Caco-2 (cell line): Measurements from ENCODE around the gene EIF4E3. TPM values are rescaled to one million over a fixed set of nuclear protein-coding genes. Genes with fewer than 3 reads are reported as not detected.

Experiments
- BruUV-seq: library from RNA; stranded (reverse); fragments of 400-500 nt; replicated peaks from 2 replicates; lab custom pipeline; 2021; lab: Mats Ljungman, UMichigan
- CTCF ChIA-PET: fragments of 300-600 bp; sonication (Branson Sonifier 250); formaldehyde crosslinking; loops from one replicate; lab custom pipeline; 2022; ENCODE audit warnings: antibody characterized with exemption; lab: Charles Lee
- POLR2A ChIA-PET: fragments of 300-600 bp; sonication (Branson Sonifier 250); formaldehyde crosslinking; loops from one replicate; lab custom pipeline; 2022; ENCODE audit warnings: antibody characterized with exemption; lab: Charles Lee
- DNase-seq, 2 experiments: peaks; one replicate each; pipeline versions ENCODE4 v3.0.0 to v3.0.0-alpha.2; 2020 to 2022
- H3K27me3 ChIP-seq: replicated peaks from 2 replicates; pipeline ENCODE4 v1.6.0; 2011; ENCODE audit warnings: low read length; ENCODE audit not compliant: control insufficient read depth, insufficient read depth
- H3K36me3 ChIP-seq: 2 replicates; pipeline ENCODE4 v1.5.1; 2011; ENCODE audit warnings: low read length; ENCODE audit not compliant: control insufficient read depth, insufficient read depth
- H3K4me1 ChIP-seq: fragments of 250-450 bp; sonication (Bioruptor Pico); 2 replicates; pipeline ENCODE4 v1.5.1; 2020; ENCODE audit warnings: mild to moderate bottlenecking
- H3K4me3 ChIP-seq: 2 replicates; pipeline ENCODE4 v1.5.1; 2011; ENCODE audit warnings: low read depth, mild to moderate bottlenecking, control low read depth, low read length
- H3K9me3 ChIP-seq: fragments of 250-450 bp; sonication (Bioruptor Pico); 2 replicates; pipeline ENCODE4 v1.5.1; 2020; ENCODE audit warnings: mild to moderate bottlenecking, moderate library complexity
- H3K27ac Mint-ChIP-seq: one replicate; pipeline ENCODE4 v1.8.0; 2022; ENCODE audit warnings: mixed read lengths; ENCODE audit not compliant: unreplicated experiment
- H3K27me3 Mint-ChIP-seq: one replicate; pipeline ENCODE4 v1.8.0; 2022; ENCODE audit warnings: mixed read lengths; ENCODE audit not compliant: insufficient read depth, unreplicated experiment
- H3K36me3 Mint-ChIP-seq: one replicate; pipeline ENCODE4 v1.8.0; 2022; ENCODE audit warnings: mild to moderate bottlenecking, mixed read lengths; ENCODE audit not compliant: insufficient read depth, unreplicated experiment
- H3K4me1 Mint-ChIP-seq: one replicate; pipeline ENCODE4 v1.8.0; 2022; ENCODE audit warnings: low read depth, mixed read lengths; ENCODE audit not compliant: unreplicated experiment
- H3K4me3 Mint-ChIP-seq: one replicate; pipeline ENCODE4 v1.8.0; 2022; ENCODE audit warnings: mild to moderate bottlenecking, moderate library complexity, mixed read lengths; ENCODE audit not compliant: unreplicated experiment
- H3K9me3 Mint-ChIP-seq: one replicate; pipeline ENCODE4 v1.8.0; 2022; ENCODE audit warnings: mixed read lengths; ENCODE audit not compliant: unreplicated experiment
- intact Hi-C: fragments of 100-400 bp; cut with micrococcal nuclease; formaldehyde crosslinking; loops from one replicate; pipeline ENCODE4 v1.10.0; 2022; ENCODE audit not compliant: unreplicated experiment
- total RNA-seq: library from RNA; stranded (reverse); gene quantifications from 2 replicates; pipeline ENCODE4 v1.2.3, GENCODE V29; 2022
- TF ChIP-seq, protein P1 (sequence below), 2 experiments: fragments of 200-600 bp in 1 of 2; IDR thresholded peaks; 1 replicate in 1 of 2; 2 replicates in 1 of 2; pipeline versions ENCODE4 v1.5.1 to v1.8.0; 2011 to 2022; ENCODE audit warnings: antibody characterized with exemption in 1 of 2, control low read depth in 1 of 2, inconsistent platforms in 1 of 2, low read depth in 1 of 2, low read length in 1 of 2, mild to moderate bottlenecking in 1 of 2, moderate library complexity in 1 of 2; ENCODE audit not compliant: insufficient read depth in 1 of 2, severe bottlenecking in 1 of 2, unreplicated experiment in 1 of 2

EIF4E3 gene
- total RNA-seq, 1 experiment from 2014 or later, result 1.7 TPM

DNA sequence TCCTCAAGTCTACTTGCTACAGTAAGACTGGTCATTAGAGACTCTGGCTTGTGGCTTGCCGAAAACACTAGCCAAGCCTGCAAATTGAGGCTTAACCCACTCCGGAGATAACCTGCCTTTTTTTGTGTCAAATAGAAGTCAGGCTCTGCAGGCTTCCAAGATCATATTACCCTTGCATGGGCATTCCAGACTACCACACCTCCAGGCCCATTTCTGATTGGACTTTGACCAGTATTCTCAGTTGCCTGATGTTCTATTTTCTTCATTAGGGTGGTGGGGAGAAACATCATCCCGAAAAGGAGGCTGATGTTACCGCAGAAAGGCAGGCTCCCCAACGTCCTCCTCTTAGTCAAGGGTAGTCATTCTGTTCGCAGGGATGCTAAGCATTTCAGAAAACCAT lies 73.6 kb downstream of the EIF4E3 start:
- H3K4me1 Mint-ChIP-seq, result peaks cover 16% of the 10 kb centered on the region
- H3K4me3 Mint-ChIP-seq, result no peak overlapping the region
- Histone ChIP-seq H3K36me3 (no peaks in the 10 kb centered on the region), H3K27me3 (no peaks in the 10 kb centered on the region), H3K4me1 (peaks cover 20% of the 10 kb centered on the region), H3K4me3 (no peak overlapping the region), H3K9me3 (no peaks in the 10 kb centered on the region)
- peak in 1 of 2 experiments; percentile 8 for DNase-seq
- intact Hi-C loops, result loop anchor here (1.0 to 5.0 kb wide), 8 partner anchors 49 to 1587 kb away; no protein-coding TSS in a partner anchor
- CTCF ChIA-PET, result interaction anchor here (0.6 to 1.8 kb wide), 3 partner anchors 49 to 235 kb away, joined by 3 to 8 read pairs (median 6); no protein-coding TSS in a partner anchor
- POLR2A ChIA-PET, result no interaction called here
- no peaks in the 10 kb centered on the region for H3K9me3 Mint-ChIP-seq
- BruUV-seq, result no TSS peak
- no peak overlapping the region for H3K27ac Mint-ChIP-seq
- H3K27me3 Mint-ChIP-seq, result peaks cover 2% of the 10 kb centered on the region
- H3K36me3 Mint-ChIP-seq, result no peaks in the 10 kb centered on the region
- TF ChIP-seq, protein P1, sequence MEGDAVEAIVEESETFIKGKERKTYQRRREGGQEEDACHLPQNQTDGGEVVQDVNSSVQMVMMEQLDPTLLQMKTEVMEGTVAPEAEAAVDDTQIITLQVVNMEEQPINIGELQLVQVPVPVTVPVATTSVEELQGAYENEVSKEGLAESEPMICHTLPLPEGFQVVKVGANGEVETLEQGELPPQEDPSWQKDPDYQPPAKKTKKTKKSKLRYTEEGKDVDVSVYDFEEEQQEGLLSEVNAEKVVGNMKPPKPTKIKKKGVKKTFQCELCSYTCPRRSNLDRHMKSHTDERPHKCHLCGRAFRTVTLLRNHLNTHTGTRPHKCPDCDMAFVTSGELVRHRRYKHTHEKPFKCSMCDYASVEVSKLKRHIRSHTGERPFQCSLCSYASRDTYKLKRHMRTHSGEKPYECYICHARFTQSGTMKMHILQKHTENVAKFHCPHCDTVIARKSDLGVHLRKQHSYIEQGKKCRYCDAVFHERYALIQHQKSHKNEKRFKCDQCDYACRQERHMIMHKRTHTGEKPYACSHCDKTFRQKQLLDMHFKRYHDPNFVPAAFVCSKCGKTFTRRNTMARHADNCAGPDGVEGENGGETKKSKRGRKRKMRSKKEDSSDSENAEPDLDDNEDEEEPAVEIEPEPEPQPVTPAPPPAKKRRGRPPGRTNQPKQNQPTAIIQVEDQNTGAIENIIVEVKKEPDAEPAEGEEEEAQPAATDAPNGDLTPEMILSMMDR (IDR thresholded peaks at IDR 0.05; ENCODE audit: insufficient read depth in 1 of 2, low read depth in 1 of 2, low read length in 1 of 2, severe bottlenecking in 1 of 2, unreplicated experiment in 1 of 2), result no peak

DNA sequence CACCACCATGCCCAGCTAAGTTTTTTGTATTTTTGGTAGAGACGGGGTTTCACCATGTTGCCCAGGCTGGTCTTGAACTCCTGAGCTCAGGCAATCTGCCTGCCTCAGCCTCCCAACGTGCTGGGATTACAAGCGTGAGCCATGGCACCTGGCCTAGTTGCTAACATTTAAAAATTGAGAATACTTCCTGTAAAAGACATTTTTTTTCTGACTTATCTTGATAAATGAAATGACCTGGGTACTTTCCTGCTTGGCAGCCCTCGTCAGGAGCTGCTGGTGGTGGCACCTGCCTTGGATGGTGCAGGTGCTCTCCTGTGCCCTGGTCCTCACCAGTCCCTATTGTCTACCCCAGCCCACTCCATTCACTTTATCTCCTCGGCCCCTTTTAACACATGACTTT lies 74.8 kb downstream of the EIF4E3 start:
- ChIA-PET CTCF (no interaction called here), POLR2A (no interaction called here)
- no peaks in the 10 kb centered on the region for H3K9me3 Mint-ChIP-seq
- intact Hi-C loops, result loop anchor here (5.0 kb wide), 5 partner anchors 48 to 1098 kb away; no protein-coding TSS in a partner anchor
- DNase-seq, result no peak
- no peaks in the 10 kb centered on the region for H3K36me3 Mint-ChIP-seq
- Histone ChIP-seq H3K4me3 (no peak overlapping the region), H3K9me3 (no peaks in the 10 kb centered on the region), H3K36me3 (no peaks in the 10 kb centered on the region), H3K27me3 (no peaks in the 10 kb centered on the region), H3K4me1 (peaks cover 20% of the 10 kb centered on the region)
- TF ChIP-seq, protein P1 (IDR thresholded peaks at IDR 0.05; ENCODE audit: insufficient read depth in 1 of 2, low read depth in 1 of 2, low read length in 1 of 2, severe bottlenecking in 1 of 2, unreplicated experiment in 1 of 2), result no peak
- no peak overlapping the region for H3K27ac Mint-ChIP-seq
- BruUV-seq, result no TSS peak
- peaks cover 16% of the 10 kb centered on the region for H3K4me1 Mint-ChIP-seq
- H3K4me3 Mint-ChIP-seq, result no peak overlapping the region
- H3K27me3 Mint-ChIP-seq, result peaks cover 2% of the 10 kb centered on the region

DNA sequence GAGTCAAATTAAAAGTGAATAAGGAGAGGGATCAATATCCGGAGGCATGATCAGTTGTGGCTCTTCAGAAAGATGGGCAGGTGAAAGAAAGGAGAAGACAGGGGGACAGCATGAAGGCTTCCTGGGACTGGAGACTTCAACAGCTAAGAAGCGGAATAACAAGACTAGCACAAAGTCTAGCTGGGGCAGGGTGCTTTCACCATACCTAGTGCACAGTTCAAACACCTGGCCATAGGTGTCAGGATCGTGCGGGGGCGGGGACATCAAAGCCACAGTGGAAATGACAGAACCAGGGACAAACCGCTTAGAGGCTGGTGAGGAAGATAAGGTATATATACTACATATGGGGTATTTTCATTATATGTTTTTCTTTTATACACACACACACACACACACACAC lies 75.4 kb downstream of the EIF4E3 start:
- Histone ChIP-seq H3K36me3 (no peaks in the 10 kb centered on the region), H3K9me3 (no peaks in the 10 kb centered on the region), H3K27me3 (no peaks in the 10 kb centered on the region), H3K4me1 (peaks cover 20% of the 10 kb centered on the region), H3K4me3 (no peak overlapping the region)
- Mint-ChIP-seq H3K9me3 (no peaks in the 10 kb centered on the region), H3K27me3 (peaks cover 2% of the 10 kb centered on the region), H3K36me3 (no peaks in the 10 kb centered on the region), H3K27ac (no peak overlapping the region), H3K4me1 (peaks cover 16% of the 10 kb centered on the region), H3K4me3 (no peak overlapping the region)
- ChIA-PET POLR2A (interaction anchor here (0.6 kb wide), 1 partner anchor 70 kb away, joined by 3 read pairs; no protein-coding TSS in a partner anchor), CTCF (no interaction called here)
- intact Hi-C loops, result loop anchor here (5.0 kb wide), 5 partner anchors 47 to 1097 kb away; no protein-coding TSS in a partner anchor
- BruUV-seq, result no TSS peak
- DNase-seq, result peak in 1 of 2 experiments; percentile 16
- TF ChIP-seq, protein P1 (IDR thresholded peaks at IDR 0.05; ENCODE audit: insufficient read depth in 1 of 2, low read depth in 1 of 2, low read length in 1 of 2, severe bottlenecking in 1 of 2, unreplicated experiment in 1 of 2), result no peak
